T-helper 1 cell treated with Interleukin-12 subunit alpha and Interleukin-12 subunit beta and Interleukin-4 antibody, amounts not matched to agents 30 μg/mL and 1 μg/mL, for 36 hours (primary cell): ENCODE measurements around the gene XAGE1B.
"Not testable (repeated sequence)": the region's sequence is repeated elsewhere in the genome, so short reads cannot be mapped to it uniquely, and the experiment has no call there.

ENCODE experiments used
- H3K27ac Mint-ChIP-seq: one replicate; pipeline ENCODE4 v1.8.0; 2021; ENCODE audit warnings: mild to moderate bottlenecking, mixed read lengths
- H3K27me3 Mint-ChIP-seq: one replicate; pipeline ENCODE4 v1.8.0; 2021; ENCODE audit warnings: low read depth, mixed read lengths
- H3K36me3 Mint-ChIP-seq: one replicate; pipeline ENCODE4 v1.8.0; 2021; ENCODE audit warnings: low read depth, mixed read lengths
- H3K4me1 Mint-ChIP-seq: one replicate; pipeline ENCODE4 v1.8.0; 2021; ENCODE audit warnings: low read depth, mixed read lengths
- H3K4me3 Mint-ChIP-seq: one replicate; pipeline ENCODE4 v1.8.0; 2021; ENCODE audit warnings: mild to moderate bottlenecking, moderate library complexity, mixed read lengths
- H3K9me3 Mint-ChIP-seq: one replicate; pipeline ENCODE4 v1.8.0; 2021; ENCODE audit warnings: mixed read lengths

XAGE1B gene

DNA sequence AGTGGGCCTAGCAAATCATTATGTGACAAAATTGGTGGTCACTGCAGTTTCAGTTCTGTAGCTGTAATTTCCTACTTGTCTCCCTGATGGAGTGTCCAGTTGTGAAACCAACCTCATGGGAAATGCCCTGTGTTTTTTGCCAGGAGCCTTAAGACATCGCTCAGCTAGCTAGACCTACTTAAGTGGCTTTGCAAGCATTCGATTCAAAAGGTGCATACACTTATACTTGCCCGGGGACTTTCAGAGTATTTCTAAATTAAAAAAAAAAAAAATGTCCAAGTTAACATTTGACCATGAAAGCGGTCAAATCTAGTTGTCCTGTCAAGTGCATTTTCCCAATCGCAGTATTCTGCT is 20.5 kb downstream of the XAGE1B start:
- not testable (repeated sequence) for H3K4me1 Mint-ChIP-seq, H3K9me3 Mint-ChIP-seq, H3K36me3 Mint-ChIP-seq, H3K27me3 Mint-ChIP-seq, H3K27ac Mint-ChIP-seq, H3K4me3 Mint-ChIP-seq

DNA sequence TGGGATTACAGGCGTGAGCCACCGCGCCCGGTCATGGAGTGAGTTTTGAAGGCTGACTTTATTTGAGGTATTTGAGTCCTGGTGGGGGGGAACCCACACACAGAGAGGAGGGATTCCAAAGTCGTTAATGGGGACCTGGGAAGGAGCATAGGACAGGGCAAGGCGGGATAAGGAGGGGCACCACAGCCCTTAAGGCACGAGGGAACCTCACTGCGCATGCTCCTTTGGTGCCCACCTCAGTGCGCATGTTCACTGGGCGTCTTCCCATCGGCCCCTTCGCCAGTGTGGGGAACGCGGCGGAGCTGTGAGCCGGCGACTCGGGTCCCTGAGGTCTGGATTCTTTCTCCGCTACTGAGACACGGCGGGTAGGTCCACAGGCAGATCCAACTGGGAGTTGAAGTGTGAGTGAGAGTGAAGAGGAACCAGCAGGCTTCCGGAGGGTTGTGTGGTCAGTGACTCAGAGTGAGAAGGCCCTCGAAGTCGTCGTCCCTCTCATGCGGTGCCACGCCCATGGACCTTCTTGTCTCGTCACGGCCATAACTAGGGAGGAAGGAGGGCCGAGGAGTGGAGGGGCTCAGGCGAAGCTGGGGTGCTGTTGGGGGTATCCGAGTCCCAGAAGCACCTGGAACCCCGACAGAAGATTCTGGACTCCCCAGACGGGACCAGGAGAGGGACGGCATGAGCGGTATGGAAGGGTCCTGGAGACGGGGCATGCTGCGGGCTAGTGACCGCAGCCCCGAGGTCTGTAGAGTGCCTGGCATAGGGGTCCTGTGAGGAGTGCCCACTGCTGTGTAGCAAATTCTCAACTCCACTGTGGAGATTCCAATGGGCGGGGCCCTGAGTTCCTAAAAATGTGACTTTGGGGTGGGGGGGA is 21.1 kb downstream of the XAGE1B start, which contains the start of gene XAGE1A:
TSS of gene XAGE1A (plus strand) at position 264 of the 874 bp plus-strand sequence. CDS start 1,554 bp downstream, outside the sequence.
- H3K27me3 Mint-ChIP-seq, H3K4me1 Mint-ChIP-seq, H3K27ac Mint-ChIP-seq, H3K9me3 Mint-ChIP-seq, H3K36me3 Mint-ChIP-seq, H3K4me3 Mint-ChIP-seq: not testable (repeated sequence)

- H3K4me3 Mint-ChIP-seq, H3K27me3 Mint-ChIP-seq, H3K36me3 Mint-ChIP-seq, H3K9me3 Mint-ChIP-seq, H3K27ac Mint-ChIP-seq, H3K4me1 Mint-ChIP-seq: not testable (repeated sequence)
These were observed 45.6 kb downstream of the XAGE1B start for GRCh38 chrX:52471301-52471700.
